ENCODE measurements around the gene SVBP. TPM values are rescaled to one million over a fixed set of nuclear protein-coding genes. Genes with fewer than 3 reads are reported as not detected.

SVBP gene
- total RNA-seq, 1 experiment from 2014 or later: 10.1 TPM

Other genes starting within 250 kb of the SVBP start
- gene PPIH, start 159.0 kb downstream of the SVBP start, total RNA-seq (2014; rRNA removed; shearing (Covaris generic)): 25.8 and 30.3 TPM in 2 replicates
- gene YBX1, start 135.0 kb downstream of the SVBP start, total RNA-seq (2014; rRNA removed; shearing (Covaris generic)): 975 and 1,067 TPM in 2 replicates
- not detected in 2 replicates for gene CLDN19, start 77.2 kb downstream of the SVBP start, total RNA-seq (2014; rRNA removed; shearing (Covaris generic))
- 29.8 and 33.7 TPM in 2 replicates for gene P3H1, start 50.4 kb downstream of the SVBP start, total RNA-seq (2014; rRNA removed; shearing (Covaris generic))
- 1.8 and 2.5 TPM in 2 replicates for gene C1orf50, start 50.1 kb downstream of the SVBP start, total RNA-seq (2014; rRNA removed; shearing (Covaris generic))
- not detected in 2 replicates for gene TMEM269, start 32.4 kb downstream of the SVBP start, total RNA-seq (2014; rRNA removed; shearing (Covaris generic))
- gene ERMAP, start 275 bp downstream of the SVBP start, total RNA-seq (2014; rRNA removed; shearing (Covaris generic)): 1.7 and 2.3 TPM in 2 replicates
- 10.1 and 11.3 TPM in 2 replicates for gene ZNF691, start 29.2 kb upstream of the SVBP start, total RNA-seq (2014; rRNA removed; shearing (Covaris generic))
- gene SLC2A1, start 141.5 kb upstream of the SVBP start, total RNA-seq (2014; rRNA removed; shearing (Covaris generic)): 30.4 and 40.6 TPM in 2 replicates

Measured in SK-MEL-5 (cell line).